ENCODE data around the gene RCC2. TPM values are rescaled to one million over a fixed set of nuclear protein-coding genes. Genes with fewer than 3 reads are reported as not detected.

Gene RCC2
- total and polyA plus RNA-seq, 2 of the 4 experiments (the other 2 are of a cell fraction): 24.0 to 38.9 TPM

- no peak overlapping the region for H2BK120ac ChIP-seq (ENCODE audit: low read depth, low read length)
- no peak overlapping the region for H3K23ac ChIP-seq (ENCODE audit: low read depth, low read length)
- in situ Hi-C loops (cut with MboI; ENCODE audit: low sequenced_read_pairs) (no loop called here), intact Hi-C loops (cut with micrococcal nuclease) (loop anchor here (5.0 kb wide), 1 partner anchor 887 kb away; no protein-coding TSS in a partner anchor), dilution Hi-C loops (cut with HindIII; ENCODE audit: low sequenced_read_pairs, unreplicated experiment) (no loop called here)
- H2AK9ac ChIP-seq (replicated peaks; ENCODE audit: low read depth, low read length, poor library complexity): no peak overlapping the region
- ChIA-PET POLR2A (ENCODE audit: unreplicated experiment) (interaction anchor here (0.6 kb wide), 1 partner anchor 90 kb away, joined by 4 read pairs; no protein-coding TSS in a partner anchor), CTCF (interaction anchor here (0.6 kb wide), 1 partner anchor 16 kb away, joined by 3 read pairs; no protein-coding TSS in a partner anchor)
- WGBS, 2 experiments (ENCODE audit: extremely low coverage in 2 of 2, insufficient read length in 1 of 2): 56% methylated on average over 3 of the region's 11 CpGs; no CpG with 5 or more reads in 1 of the 2 experiments
- no peak overlapping the region for H3K18ac ChIP-seq (ENCODE audit: low read depth, low read length)
- ATAC-seq (ENCODE audit: low read depth): no peak
- no peaks in the 10 kb centered on the region for H3K36me3 ChIP-seq (ENCODE audit: control insufficient read depth, insufficient read depth, low read length)
- H2BK5ac ChIP-seq (ENCODE audit: low read depth, low read length, poor library complexity, severe bottlenecking): no peak overlapping the region
- no peak overlapping the region for H2AK5ac ChIP-seq (ENCODE audit: low read depth, low read length)
- no peak overlapping the region for H4K91ac ChIP-seq (ENCODE audit: insufficient read depth, low read depth, low read length)
- no peak overlapping the region for H4K5ac ChIP-seq (ENCODE audit: low read depth, low read length)
- no peak overlapping the region for H2BK15ac ChIP-seq (ENCODE audit: low read depth, low read length)
- no peaks in the 10 kb centered on the region for H3K9me3 ChIP-seq (ENCODE audit: control insufficient read depth, insufficient read depth, low read length)
- no peak overlapping the region for H2AFZ ChIP-seq (replicated peaks; ENCODE audit: low read length, poor library complexity)
- H4K8ac ChIP-seq (ENCODE audit: low read depth in 2 of 2, low read length in 2 of 2): no peak overlapping the region
- H3K4me2 ChIP-seq (ENCODE audit: low read depth, low read length): no peak overlapping the region
- H3K9me1 ChIP-seq (ENCODE audit: insufficient read depth, low read length): no peaks in the 10 kb centered on the region
- H2BK20ac ChIP-seq (ENCODE audit: low read depth, low read length): no peak overlapping the region
- no peak overlapping the region for H3K14ac ChIP-seq (replicated peaks; ENCODE audit: low read depth, low read length)
- no peak overlapping the region for H3K9ac ChIP-seq (ENCODE audit: low read depth, low read length)
- no peak for DNase-seq
- no peak overlapping the region for H3K4ac ChIP-seq (ENCODE audit: low read depth, low read length)
- H3K27ac ChIP-seq (ENCODE audit: insufficient read depth, low read length): no peak overlapping the region
- no peak overlapping the region for H3K4me3 ChIP-seq (ENCODE audit: insufficient read depth, low read depth, low read length)
- BruUV-seq (replicated peaks): no TSS peak
- H4K20me1 ChIP-seq (ENCODE audit: insufficient read depth, low read length): no peaks in the 10 kb centered on the region
- H3K27me3 ChIP-seq (ENCODE audit: control insufficient read depth, insufficient read depth, low read length): no peaks in the 10 kb centered on the region; the same call in 1 of the 2 replicates
- no peaks in the 10 kb centered on the region for H3K4me1 ChIP-seq (ENCODE audit: control insufficient read depth, insufficient read depth, low read length)
- H3K79me1 ChIP-seq (ENCODE audit: low read depth in 1 of 2, low read length in 2 of 2): no peaks in the 10 kb centered on the region
- H3K56ac ChIP-seq (ENCODE audit: extremely low read depth, insufficient read depth, low read length): no peak overlapping the region
- TF ChIP-seq POLR2A (IDR thresholded peaks at IDR 0.05; ENCODE audit: low read depth, low read length) (no peak), ELK1 (IDR thresholded peaks at IDR 0.05; ENCODE audit: borderline replicate concordance, low read depth, low read length) (no peak), MAFK (IDR thresholded peaks at IDR 0.05; ENCODE audit: low read depth, low read length) (no peak), FOS (IDR thresholded peaks at IDR 0.05; ENCODE audit: low read depth, low read length) (no peak), RFX5 (IDR thresholded peaks at IDR 0.05; ENCODE audit: low read depth, low read length) (no peak), USF2 (IDR thresholded peaks at IDR 0.05; ENCODE audit: low read depth, low read length) (no peak), RCOR1 (IDR thresholded peaks at IDR 0.05; ENCODE audit: insufficient replicate concordance, low read length) (no peak), RAD21 (IDR thresholded peaks at IDR 0.05; ENCODE audit: low read length) (no peak), CEBPB (IDR thresholded peaks at IDR 0.05; ENCODE audit: low read depth, low read length) (no peak), SMC3 (IDR thresholded peaks at IDR 0.05; ENCODE audit: low read depth, low read length) (no peak), MXI1 (IDR thresholded peaks at IDR 0.05; ENCODE audit: borderline replicate concordance, low read depth, low read length) (no peak), BHLHE40 (IDR thresholded peaks at IDR 0.05; ENCODE audit: low read depth, low read length) (no peak), NFE2L2 (IDR thresholded peaks at IDR 0.05; ENCODE audit: low read depth, low read length) (no peak), CHD1 (IDR thresholded peaks at IDR 0.05; ENCODE audit: low read depth, low read length) (no peak), CTCF (conservative IDR thresholded peaks at IDR 0.05; ENCODE audit: low read depth, low read length) (no peak)
Observed at GRCh38 chr1:17470021-17470799, 30.7 kb upstream of the RCC2 start.
